DND-41 (cell line): Measurements from ENCODE around the gene PRAC2.

Experiments
- EZH2 ChIP-seq: IDR thresholded peaks from 3 replicates; pipeline ENCODE4 v1.6.1; 2012; ENCODE audit warnings: borderline replicate concordance, low read depth, mild to moderate bottlenecking, moderate library complexity, low read length, inconsistent platforms; ENCODE audit not compliant: severe bottlenecking
- TF ChIP-seq, protein P1 (sequence below): IDR thresholded peaks from 2 replicates; pipeline ENCODE4 v1.5.1; 2012; ENCODE audit warnings: borderline replicate concordance, low read length, moderate library complexity, mild to moderate bottlenecking; ENCODE audit not compliant: poor library complexity, severe bottlenecking; ENCODE audit errors: extremely low read depth

DNA sequence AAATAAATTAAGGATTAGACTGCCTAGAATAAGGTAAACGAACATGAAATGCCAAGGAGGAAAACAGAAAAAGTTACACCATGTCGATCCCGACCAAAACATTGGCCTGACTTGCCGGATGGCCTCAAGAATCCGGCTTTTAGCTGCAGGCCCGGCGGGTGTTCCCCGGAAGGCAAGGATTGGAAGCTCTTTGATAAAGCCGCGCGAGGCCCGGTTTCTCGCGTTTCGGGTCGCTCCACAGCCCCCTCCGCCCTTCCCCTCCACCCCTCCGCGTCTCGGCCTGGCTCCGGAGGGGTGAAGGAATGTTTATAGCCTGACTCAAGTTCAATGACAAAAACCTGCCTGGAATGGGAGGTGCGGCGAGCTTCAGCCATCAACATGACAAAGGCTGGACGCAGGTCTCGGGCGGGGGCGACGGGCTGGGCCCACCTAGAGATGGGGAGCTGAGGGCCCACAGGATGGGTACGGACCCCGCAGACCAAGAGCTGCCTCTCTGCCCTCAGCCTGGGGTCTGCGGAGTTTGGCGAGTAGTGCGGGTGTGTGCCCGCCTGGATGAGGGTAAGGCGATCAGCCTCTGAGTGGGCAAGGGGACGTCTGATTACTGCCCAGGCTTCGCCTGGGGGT, 3.2 kb upstream of the PRAC2 start:
- TF ChIP-seq, protein P1, sequence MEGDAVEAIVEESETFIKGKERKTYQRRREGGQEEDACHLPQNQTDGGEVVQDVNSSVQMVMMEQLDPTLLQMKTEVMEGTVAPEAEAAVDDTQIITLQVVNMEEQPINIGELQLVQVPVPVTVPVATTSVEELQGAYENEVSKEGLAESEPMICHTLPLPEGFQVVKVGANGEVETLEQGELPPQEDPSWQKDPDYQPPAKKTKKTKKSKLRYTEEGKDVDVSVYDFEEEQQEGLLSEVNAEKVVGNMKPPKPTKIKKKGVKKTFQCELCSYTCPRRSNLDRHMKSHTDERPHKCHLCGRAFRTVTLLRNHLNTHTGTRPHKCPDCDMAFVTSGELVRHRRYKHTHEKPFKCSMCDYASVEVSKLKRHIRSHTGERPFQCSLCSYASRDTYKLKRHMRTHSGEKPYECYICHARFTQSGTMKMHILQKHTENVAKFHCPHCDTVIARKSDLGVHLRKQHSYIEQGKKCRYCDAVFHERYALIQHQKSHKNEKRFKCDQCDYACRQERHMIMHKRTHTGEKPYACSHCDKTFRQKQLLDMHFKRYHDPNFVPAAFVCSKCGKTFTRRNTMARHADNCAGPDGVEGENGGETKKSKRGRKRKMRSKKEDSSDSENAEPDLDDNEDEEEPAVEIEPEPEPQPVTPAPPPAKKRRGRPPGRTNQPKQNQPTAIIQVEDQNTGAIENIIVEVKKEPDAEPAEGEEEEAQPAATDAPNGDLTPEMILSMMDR: no peak
- no peak for TF ChIP-seq EZH2
